ENCODE data around the gene AP1G1. TPM values are rescaled to one million over a fixed set of nuclear protein-coding genes. Genes with fewer than 3 reads are reported as not detected.
"Not testable (repeated sequence)": the region's sequence is repeated elsewhere in the genome, so short reads cannot be mapped to it uniquely, and the experiment has no call there.

Gene AP1G1
- total RNA-seq, 2 experiments from 2014 or later: 87.2 to 88.6 TPM

DNA sequence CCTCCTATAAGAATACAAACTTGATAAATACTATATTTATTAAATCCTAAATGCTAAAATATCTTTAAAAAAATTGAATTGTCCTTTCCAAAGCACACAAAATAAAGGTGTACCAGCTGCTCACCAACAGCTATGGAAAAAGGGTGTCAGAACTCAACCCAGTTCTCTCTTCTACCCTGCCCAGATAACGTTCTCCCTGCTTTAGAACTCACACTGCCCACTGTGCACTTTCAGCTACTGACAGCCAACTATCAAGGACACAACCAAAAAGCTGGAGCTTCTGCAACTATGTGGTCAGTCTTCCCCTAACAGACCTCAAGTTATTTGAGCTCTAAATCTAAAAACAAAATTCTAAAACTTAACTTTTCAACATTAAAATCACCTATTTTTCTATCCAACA is 13.7 kb downstream of the AP1G1 start:
- DNase-seq (no peak), ATAC-seq (no peak)
- Mint-ChIP-seq H3K36me3 (peaks cover 20% of the 10 kb centered on the region), H3K4me1 (peaks cover 47% of the 10 kb centered on the region), H3K9me3 (ENCODE audit: low read depth) (no peaks in the 10 kb centered on the region), H3K4me3 (no peak overlapping the region), H3K27ac (peak overlapping the region; percentile 50), H3K27me3 (no peaks in the 10 kb centered on the region)
- CTCF ChIA-PET: interaction anchor here (1.0 to 1.9 kb wide), 4 partner anchors 14 to 114 kb away, joined by 3 to 9 read pairs (median 4); partner anchors contain the start of gene AP1G1

DNA sequence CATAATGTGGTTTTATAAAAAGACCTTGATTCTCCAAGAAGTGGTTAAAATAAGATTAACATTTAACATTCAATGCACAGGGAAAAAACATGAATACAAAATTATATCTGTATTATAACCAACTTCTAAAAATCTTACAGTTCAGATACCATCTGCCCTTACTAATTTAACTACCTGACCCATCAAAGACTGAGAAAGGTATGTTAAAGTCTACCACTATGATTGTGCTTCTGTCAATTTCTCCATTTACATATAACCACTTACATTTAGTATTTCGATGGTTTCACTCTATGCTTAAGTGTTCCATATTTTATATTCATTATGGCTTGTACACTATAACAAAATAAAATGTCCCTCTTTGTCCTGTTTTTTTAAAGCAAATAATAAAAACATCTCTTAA is 14.6 kb downstream of the AP1G1 start:
- no peaks in the 10 kb centered on the region for H3K9me3 Mint-ChIP-seq (ENCODE audit: low read depth)
- CTCF ChIA-PET: interaction anchor here (1.2 to 1.9 kb wide), 2 partner anchors 15 to 88 kb away, joined by 4 to 9 read pairs; partner anchors contain the start of gene AP1G1
- H3K4me1 Mint-ChIP-seq: peaks cover 49% of the 10 kb centered on the region
- no peak overlapping the region for H3K4me3 Mint-ChIP-seq
- H3K36me3 Mint-ChIP-seq: peaks cover 24% of the 10 kb centered on the region
- DNase-seq (no peak), ATAC-seq (no peak)
- H3K27ac Mint-ChIP-seq: no peak overlapping the region
- H3K27me3 Mint-ChIP-seq: no peaks in the 10 kb centered on the region

DNA sequence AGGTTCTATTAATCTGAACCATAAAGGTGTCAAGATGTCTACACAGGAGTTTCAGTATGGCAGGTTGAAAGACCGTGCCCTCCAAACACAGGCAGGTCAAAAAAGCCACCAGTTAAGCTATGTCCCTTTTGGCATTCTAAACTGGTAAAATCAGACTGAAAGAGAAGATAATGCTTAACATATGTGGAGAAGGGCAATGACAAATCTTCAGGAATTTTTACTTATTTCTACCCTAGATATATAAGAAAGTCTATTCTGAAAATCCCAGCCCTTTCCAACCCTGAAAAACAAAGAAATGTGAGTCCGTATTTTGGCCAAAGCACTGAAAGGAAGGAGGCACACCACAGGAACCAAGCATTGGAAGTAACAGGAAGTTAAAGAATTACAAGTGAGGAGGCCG is 16.5 kb downstream of the AP1G1 start:
- no peak for ATAC-seq
- peaks cover 49% of the 10 kb centered on the region for H3K4me1 Mint-ChIP-seq
- no peaks in the 10 kb centered on the region for H3K9me3 Mint-ChIP-seq (ENCODE audit: low read depth)
- no peaks in the 10 kb centered on the region for H3K27me3 Mint-ChIP-seq
- peaks cover 35% of the 10 kb centered on the region for H3K36me3 Mint-ChIP-seq
- CTCF ChIA-PET: interaction anchor here (1.0 kb wide), 1 partner anchor 90 kb away, joined by 3 read pairs; no protein-coding TSS in a partner anchor
- no peak overlapping the region for H3K27ac Mint-ChIP-seq
- DNase-seq: no peak
- H3K4me3 Mint-ChIP-seq: no peak overlapping the region

DNA sequence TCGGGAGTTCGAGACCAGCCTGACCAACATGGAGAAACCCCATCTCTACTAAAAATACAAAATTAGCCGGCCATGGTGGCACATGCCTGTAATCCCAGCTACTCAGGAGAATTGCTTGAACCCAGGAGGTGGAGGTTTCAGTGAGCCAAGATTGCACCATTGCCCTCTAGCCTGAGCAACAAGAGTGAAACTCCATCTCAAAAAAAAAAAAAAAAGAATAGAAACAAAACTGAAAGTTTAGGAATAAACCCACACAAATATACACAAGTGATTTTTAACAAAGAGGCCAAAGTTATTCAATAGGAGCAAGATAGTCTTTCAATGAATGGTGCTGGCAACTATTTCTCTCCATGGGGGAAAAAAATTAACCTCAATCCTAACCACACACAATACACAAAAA is 18.3 kb downstream of the AP1G1 start:
- Mint-ChIP-seq H3K36me3 (peaks cover 31% of the 10 kb centered on the region), H3K4me1 (peaks cover 35% of the 10 kb centered on the region), H3K27ac (peak overlapping the region; percentile 75)
- not testable (repeated sequence) for H3K27me3 Mint-ChIP-seq; H3K4me3 Mint-ChIP-seq; DNase-seq; H3K9me3 Mint-ChIP-seq (ENCODE audit: low read depth)
- ATAC-seq: peak; percentile 50
- CTCF ChIA-PET: interaction anchor here (1.0 to 1.2 kb wide), 2 partner anchors 41 to 171 kb away, joined by 3 read pairs; no protein-coding TSS in a partner anchor

DNA sequence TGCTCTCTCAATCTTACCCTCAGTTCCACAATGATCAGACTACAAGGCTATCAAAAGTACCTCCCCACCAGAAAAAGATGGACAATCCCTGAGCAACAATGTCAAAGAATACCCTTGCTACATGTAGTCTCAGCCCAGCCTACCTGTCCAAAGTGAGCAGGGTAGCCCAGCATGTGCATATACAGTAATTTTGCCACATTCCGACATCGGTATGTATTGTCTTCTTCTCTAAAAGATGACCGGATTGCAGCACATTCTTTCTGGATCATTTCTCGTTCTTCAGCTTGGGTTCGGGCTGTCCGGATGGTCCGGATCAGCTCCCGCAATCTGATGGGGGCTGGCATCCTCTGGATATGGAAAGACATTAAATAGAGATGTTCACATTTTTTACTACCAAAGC is 19.5 kb downstream of the AP1G1 start:
- H3K27me3 Mint-ChIP-seq: no peaks in the 10 kb centered on the region
- H3K9me3 Mint-ChIP-seq (ENCODE audit: low read depth): no peaks in the 10 kb centered on the region
- no peak overlapping the region for H3K4me3 Mint-ChIP-seq
- DNase-seq (no peak), ATAC-seq (no peak)
- peaks cover 31% of the 10 kb centered on the region for H3K4me1 Mint-ChIP-seq
- no peak overlapping the region for H3K27ac Mint-ChIP-seq
- peaks cover 34% of the 10 kb centered on the region for H3K36me3 Mint-ChIP-seq
- CTCF ChIA-PET: interaction anchor here (0.7 to 1.2 kb wide), 4 partner anchors 42 to 224 kb away, joined by 3 to 4 read pairs (median 4); no protein-coding TSS in a partner anchor

DNA sequence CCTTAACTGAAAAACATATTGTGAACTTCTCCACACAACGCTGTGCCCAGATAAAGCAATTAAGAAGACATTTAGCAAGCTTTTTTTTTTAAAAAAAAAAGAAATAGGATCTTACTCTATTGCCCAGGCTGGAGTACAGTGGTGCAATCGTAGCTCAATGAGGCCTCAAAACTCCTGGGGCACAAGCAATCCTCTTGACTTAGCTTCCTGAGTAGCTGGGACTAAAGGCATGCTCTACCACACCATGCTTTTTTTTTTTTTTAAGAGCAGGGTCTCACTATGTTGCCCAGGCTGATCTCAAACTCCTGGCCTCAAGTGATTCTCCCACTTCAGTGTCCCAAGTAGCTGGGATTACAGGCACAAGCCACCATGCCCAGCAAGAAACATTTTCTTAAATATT is 20.1 kb downstream of the AP1G1 start:
- DNase-seq (no peak), ATAC-seq (no peak)
- Mint-ChIP-seq H3K27ac (no peak overlapping the region), H3K4me3 (no peak overlapping the region), H3K27me3 (no peaks in the 10 kb centered on the region), H3K36me3 (peaks cover 34% of the 10 kb centered on the region), H3K9me3 (ENCODE audit: low read depth) (no peaks in the 10 kb centered on the region), H3K4me1 (peaks cover 27% of the 10 kb centered on the region)
- CTCF ChIA-PET: no interaction called here

DNA sequence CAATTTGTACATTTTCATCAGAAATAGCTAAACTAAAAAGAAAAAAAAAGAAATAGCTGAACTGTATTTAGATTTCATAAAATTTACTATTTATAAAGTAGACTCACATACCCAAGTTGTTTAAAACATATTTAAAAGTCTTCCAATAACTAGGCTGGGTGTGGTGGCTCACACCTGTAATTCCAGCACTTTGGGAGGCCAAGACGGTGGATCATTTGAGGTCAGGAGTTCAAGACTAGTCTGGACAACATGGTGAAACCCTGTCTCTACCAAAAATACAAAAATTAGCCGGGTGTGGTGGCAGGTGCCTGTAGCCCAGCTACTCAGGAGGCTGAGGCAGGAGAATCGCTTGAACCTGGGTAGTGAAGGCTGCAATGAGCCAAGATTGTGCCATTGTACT is 23.5 kb downstream of the AP1G1 start:
- CTCF ChIA-PET: interaction anchor here (0.8 kb wide), 1 partner anchor 31 kb away, joined by 3 read pairs; no protein-coding TSS in a partner anchor
- H3K36me3 Mint-ChIP-seq: peaks cover 32% of the 10 kb centered on the region
- not testable (repeated sequence) for H3K9me3 Mint-ChIP-seq (ENCODE audit: low read depth); H3K27me3 Mint-ChIP-seq; ATAC-seq; H3K27ac Mint-ChIP-seq; DNase-seq; H3K4me1 Mint-ChIP-seq; H3K4me3 Mint-ChIP-seq

DNA sequence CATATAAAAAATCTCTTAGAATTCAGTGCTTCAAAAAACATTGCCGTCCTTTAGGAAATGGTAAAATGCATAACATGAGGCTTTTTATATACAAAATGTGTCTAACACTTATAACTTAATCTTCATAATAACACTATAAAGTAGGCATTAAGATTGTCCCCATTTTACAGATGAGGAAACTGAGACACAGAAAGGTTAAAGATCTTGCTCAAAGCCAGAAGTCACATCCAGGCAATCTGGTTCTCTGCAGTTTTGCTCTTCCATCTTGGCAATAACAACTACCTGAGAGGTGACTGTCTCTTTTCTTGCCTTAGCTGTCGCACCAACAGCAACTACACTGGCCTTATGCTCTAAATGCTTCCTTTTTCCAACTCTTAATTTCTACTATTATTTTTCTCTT is 24.5 kb downstream of the AP1G1 start:
- CTCF ChIA-PET: no interaction called here
- H3K4me1 Mint-ChIP-seq: peaks cover 8% of the 10 kb centered on the region
- peaks cover 30% of the 10 kb centered on the region for H3K36me3 Mint-ChIP-seq
- ATAC-seq (no peak), DNase-seq (no peak)
- no peak overlapping the region for H3K27ac Mint-ChIP-seq
- H3K4me3 Mint-ChIP-seq: no peak overlapping the region
- no peaks in the 10 kb centered on the region for H3K27me3 Mint-ChIP-seq
- H3K9me3 Mint-ChIP-seq (ENCODE audit: low read depth): no peaks in the 10 kb centered on the region

DNA sequence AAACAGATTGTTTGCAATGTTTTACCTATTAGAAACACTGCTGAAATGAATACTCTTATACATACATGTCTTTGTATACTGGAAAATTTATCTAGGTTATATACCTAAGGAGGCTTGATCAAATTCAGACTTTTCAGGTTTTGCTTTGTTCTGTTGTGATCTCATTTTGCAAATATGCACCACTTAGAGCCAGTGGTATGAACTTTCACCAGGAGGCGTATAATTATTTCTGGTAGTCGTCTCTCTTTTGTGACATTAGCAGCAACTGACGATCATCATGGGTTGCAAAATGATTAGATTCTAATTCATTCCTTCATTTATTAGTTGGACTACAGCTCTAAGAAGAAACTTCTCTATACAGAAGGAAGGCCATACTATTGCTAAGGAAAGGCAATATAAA is 26.9 kb downstream of the AP1G1 start:
- DNase-seq: no peak
- no peaks in the 10 kb centered on the region for H3K27me3 Mint-ChIP-seq
- H3K36me3 Mint-ChIP-seq: peaks cover 19% of the 10 kb centered on the region
- no peak for ATAC-seq
- no peak overlapping the region for H3K4me3 Mint-ChIP-seq
- no peaks in the 10 kb centered on the region for H3K9me3 Mint-ChIP-seq (ENCODE audit: low read depth)
- CTCF ChIA-PET: no interaction called here
- no peak overlapping the region for H3K27ac Mint-ChIP-seq
- H3K4me1 Mint-ChIP-seq: peaks cover 16% of the 10 kb centered on the region

DNA sequence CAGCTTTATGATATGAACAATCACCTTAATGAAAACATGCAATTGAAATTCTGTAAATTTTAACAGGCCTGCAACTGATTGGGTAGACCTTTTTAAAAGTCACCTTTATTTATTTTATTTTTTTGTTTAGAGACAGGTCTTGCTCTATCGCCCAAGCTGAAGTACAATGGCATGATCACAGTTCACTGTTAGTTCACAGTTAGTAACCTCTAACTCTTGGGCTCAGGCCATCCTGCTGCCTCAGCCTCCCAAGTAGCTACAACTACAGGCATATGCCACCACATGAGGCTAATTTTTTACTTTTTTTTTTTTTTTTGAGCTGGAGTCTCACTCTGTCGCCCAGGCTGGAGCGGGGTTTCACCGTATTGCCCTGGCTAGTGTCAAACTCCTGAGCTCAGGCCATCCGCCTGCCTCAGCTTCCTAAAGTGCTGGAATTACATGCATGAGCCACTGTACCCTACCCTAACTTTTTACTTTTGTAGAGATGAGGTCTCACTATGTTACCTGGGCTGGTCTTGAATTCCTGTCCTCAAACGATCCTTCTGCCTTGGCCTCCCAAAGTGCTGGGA is 28.0 kb downstream of the AP1G1 start:
- Mint-ChIP-seq H3K27ac (no peak overlapping the region), H3K27me3 (no peaks in the 10 kb centered on the region), H3K4me1 (peaks cover 26% of the 10 kb centered on the region), H3K4me3 (no peak overlapping the region), H3K36me3 (peaks cover 19% of the 10 kb centered on the region), H3K9me3 (ENCODE audit: low read depth) (no peaks in the 10 kb centered on the region)
- CTCF ChIA-PET: no interaction called here
- no peak for ATAC-seq
- no peak for DNase-seq

DNA sequence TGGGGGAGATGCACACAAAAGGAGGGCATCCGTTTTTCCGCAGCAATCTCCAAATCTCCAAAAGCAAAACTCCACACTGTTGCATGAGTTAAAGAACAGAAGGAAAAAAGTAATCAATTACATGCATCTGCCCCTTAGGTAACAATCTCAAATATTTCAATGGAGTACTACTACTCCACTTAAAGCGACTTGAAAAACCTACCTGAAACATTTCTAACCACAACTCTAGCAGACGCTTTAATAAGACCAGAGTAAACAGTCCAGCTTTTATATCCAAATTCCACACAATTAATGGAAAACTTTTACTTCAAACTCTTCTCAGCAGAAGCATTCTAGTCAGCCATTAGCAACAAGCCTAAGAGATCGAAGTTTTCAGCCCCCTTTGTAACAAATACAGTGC is 29.9 kb downstream of the AP1G1 start:
- H3K27ac Mint-ChIP-seq: no peak overlapping the region
- DNase-seq (no peak), ATAC-seq (no peak)
- no peaks in the 10 kb centered on the region for H3K27me3 Mint-ChIP-seq
- H3K9me3 Mint-ChIP-seq (ENCODE audit: low read depth): no peaks in the 10 kb centered on the region
- H3K4me1 Mint-ChIP-seq: peaks cover 27% of the 10 kb centered on the region
- no peak overlapping the region for H3K4me3 Mint-ChIP-seq
- peaks cover 24% of the 10 kb centered on the region for H3K36me3 Mint-ChIP-seq
- CTCF ChIA-PET: interaction anchor here (1.1 to 1.7 kb wide), 3 partner anchors 13 to 183 kb away, joined by 3 to 5 read pairs (median 3); no protein-coding TSS in a partner anchor

DNA sequence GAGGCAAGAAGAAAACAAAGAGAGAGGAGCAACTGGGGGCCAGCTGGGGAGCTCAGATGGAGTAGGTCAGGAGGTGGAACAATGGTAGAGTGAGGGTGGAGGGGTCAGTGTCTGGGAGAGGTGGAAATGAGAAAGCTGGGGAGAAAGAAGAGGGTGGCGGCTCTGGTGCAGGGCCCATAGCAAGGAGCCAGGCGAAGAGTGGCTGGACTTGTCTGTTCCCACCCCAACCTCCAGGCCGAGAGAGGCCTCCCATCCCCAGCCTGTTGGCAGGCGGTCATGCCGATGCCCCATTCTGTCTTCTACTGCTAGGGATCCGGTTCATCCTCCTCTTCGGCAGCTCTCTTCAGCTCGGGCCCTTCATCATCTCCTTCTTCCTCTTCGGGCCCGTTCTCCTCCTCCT is 31.3 kb downstream of the AP1G1 start:
- H3K27ac Mint-ChIP-seq: no peak overlapping the region
- no peak for ATAC-seq
- CTCF ChIA-PET: interaction anchor here (1.7 kb wide), 1 partner anchor 11 kb away, joined by 5 read pairs; no protein-coding TSS in a partner anchor
- H3K27me3 Mint-ChIP-seq: no peaks in the 10 kb centered on the region
- no peak for DNase-seq
- peaks cover 26% of the 10 kb centered on the region for H3K4me1 Mint-ChIP-seq
- peaks cover 29% of the 10 kb centered on the region for H3K36me3 Mint-ChIP-seq
- no peaks in the 10 kb centered on the region for H3K9me3 Mint-ChIP-seq (ENCODE audit: low read depth)
- no peak overlapping the region for H3K4me3 Mint-ChIP-seq

DNA sequence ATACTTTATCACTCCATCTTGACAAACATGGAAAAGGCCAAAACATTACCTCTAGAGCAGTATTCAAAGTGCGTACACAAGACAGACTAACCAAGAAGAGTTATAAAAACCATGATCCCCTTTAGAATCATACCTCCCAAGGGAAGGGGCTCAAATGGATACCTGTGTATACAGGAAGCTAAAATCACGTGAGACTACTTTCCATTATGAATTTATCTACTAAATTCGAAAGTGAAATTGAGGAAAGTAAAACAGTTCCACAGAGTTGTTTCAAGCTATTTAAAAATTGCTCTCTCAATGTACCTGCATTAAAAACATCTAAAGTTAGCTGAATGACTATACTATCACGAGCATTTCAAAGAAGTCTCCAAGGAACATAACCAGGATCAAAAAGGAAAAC is 32.7 kb downstream of the AP1G1 start:
- Mint-ChIP-seq H3K4me3 (no peak overlapping the region), H3K27ac (peak overlapping the region; percentile 70), H3K4me1 (peaks cover 26% of the 10 kb centered on the region), H3K9me3 (ENCODE audit: low read depth) (no peaks in the 10 kb centered on the region), H3K36me3 (peaks cover 32% of the 10 kb centered on the region), H3K27me3 (no peaks in the 10 kb centered on the region)
- CTCF ChIA-PET: interaction anchor here (1.0 kb wide), 1 partner anchor 186 kb away, joined by 3 read pairs; no protein-coding TSS in a partner anchor
- DNase-seq (no peak), ATAC-seq (peak; percentile 47)

DNA sequence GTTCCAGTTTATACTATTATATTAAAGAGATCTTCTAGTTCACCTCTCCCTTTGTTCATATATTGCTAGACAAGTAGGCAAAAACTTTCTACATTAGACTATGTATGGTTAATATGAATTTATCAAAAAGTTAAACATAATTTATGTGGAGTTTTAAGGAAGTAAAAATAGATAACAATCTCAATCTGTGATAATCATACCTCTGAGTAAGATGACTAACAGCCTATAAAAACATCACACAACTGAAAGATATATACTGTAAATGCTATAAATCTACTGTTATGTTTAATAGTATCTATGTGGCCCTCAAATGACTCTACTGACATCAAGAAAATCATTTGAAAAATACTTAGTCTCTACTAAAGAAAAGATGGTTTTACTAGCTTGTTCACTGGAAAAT is 37.1 kb downstream of the AP1G1 start:
- DNase-seq: no peak
- Mint-ChIP-seq H3K27ac (no peak overlapping the region), H3K4me3 (no peak overlapping the region), H3K36me3 (peaks cover 53% of the 10 kb centered on the region), H3K9me3 (ENCODE audit: low read depth) (no peaks in the 10 kb centered on the region), H3K4me1 (peaks cover 25% of the 10 kb centered on the region), H3K27me3 (no peaks in the 10 kb centered on the region)
- CTCF ChIA-PET: no interaction called here
- no peak for ATAC-seq
